Measurements from ENCODE around the gene ZNF469. TPM values are rescaled to one million over a fixed set of nuclear protein-coding genes. Genes with fewer than 3 reads are reported as not detected.

Gene ZNF469
- total and polyA plus RNA-seq, 8 donors: 0.14 to 2.0 (median 0.34) TPM

GRCh38 chr16:88429387-88430184, 46.8 kb downstream of the ZNF469 start:
- no peaks in the 10 kb centered on the region for H3K4me1 ChIP-seq
- ATAC-seq (peak in 1 of 4 donors; percentile 11), FAIRE-seq (no peak), DNase-seq (no peak)
- intact Hi-C loops (cut with DNase I): loop anchor here in 1 of 3 donors (10.0 kb wide), 1 partner anchor 235 kb away; no protein-coding TSS in a partner anchor
- peaks cover 0 to 7% (median 0%) of the 10 kb centered on the region in 4 donors for H3K27me3 ChIP-seq
- no peak for TF ChIP-seq CTCF (IDR thresholded peaks at IDR 0.05)
- 54 to 56% methylated on average over 32 to 48 of the region's 48 CpGs for WGBS, 2 donors
- no peak overlapping the region for H3K27ac ChIP-seq
- H3K9me3 ChIP-seq: no peaks in the 10 kb centered on the region
- no peaks in the 10 kb centered on the region for H3K36me3 ChIP-seq
- peak overlapping the region in 3 of 4 donors; percentile 7 to 46 (median 27) for H3K4me3 ChIP-seq

DNA sequence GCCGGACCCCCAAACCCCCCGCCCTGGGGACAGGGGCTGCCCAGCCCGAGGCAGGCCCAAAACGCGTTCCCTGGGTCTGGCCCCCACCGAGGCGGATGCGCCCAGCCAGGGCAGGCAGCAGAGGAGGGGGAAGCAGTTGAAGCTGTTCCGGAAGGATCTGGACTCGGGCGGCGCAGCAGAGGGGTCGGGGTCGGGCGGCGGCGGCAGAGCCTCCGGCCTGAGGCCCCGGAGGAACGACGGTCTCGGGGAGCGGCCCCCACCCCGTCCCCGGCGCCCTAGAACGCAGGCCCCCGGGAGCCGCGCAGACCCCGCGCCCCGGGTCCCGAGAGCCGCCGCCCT, 47.4 kb downstream of the ZNF469 start:
- Histone ChIP-seq H3K27ac (no peak overlapping the region), H3K36me3 (no peaks in the 10 kb centered on the region), H3K4me1 (no peaks in the 10 kb centered on the region), H3K27me3 (peaks cover 0 to 7% (median 0%) of the 10 kb centered on the region in 4 donors), H3K4me3 (peak overlapping the region; percentile 7 to 46 (median 26)), H3K9me3 (no peaks in the 10 kb centered on the region)
- intact Hi-C loops (cut with DNase I): loop anchor here in 1 of 3 donors (10.0 kb wide), 1 partner anchor 235 kb away; no protein-coding TSS in a partner anchor
- DNase-seq: no peak
- WGBS, 2 donors: 8 to 9% methylated on average over 32 to 36 of the region's 36 CpGs
- peak in 2 of 4 donors; percentile 9 to 11 for ATAC-seq
- TF ChIP-seq CTCF (IDR thresholded peaks at IDR 0.05): no peak
- no peak for FAIRE-seq

GRCh38 chr16:88430524-88431446, 48.0 kb downstream of the ZNF469 start:
- FAIRE-seq (no peak), DNase-seq (no peak), ATAC-seq (peak; percentile 26 to 47 (median 38))
- peak overlapping the region; percentile 7 to 46 (median 26) for H3K4me3 ChIP-seq
- no peak for TF ChIP-seq CTCF (IDR thresholded peaks at IDR 0.05)
- H3K4me1 ChIP-seq: no peaks in the 10 kb centered on the region
- H3K27me3 ChIP-seq: peaks cover 0 to 7% (median 0%) of the 10 kb centered on the region in 4 donors
- H3K9me3 ChIP-seq: no peaks in the 10 kb centered on the region
- no peaks in the 10 kb centered on the region for H3K36me3 ChIP-seq
- H3K27ac ChIP-seq: no peak overlapping the region
- intact Hi-C loops (cut with DNase I): loop anchor here in 1 of 3 donors (10.0 kb wide), 1 partner anchor 236 kb away; no protein-coding TSS in a partner anchor
- WGBS, 2 donors: 14% methylated on average over 70 to 80 of the region's 80 CpGs

GRCh38 chr16:88431651-88432050, 48.9 kb downstream of the ZNF469 start:
- Histone ChIP-seq H3K4me1 (no peaks in the 10 kb centered on the region), H3K9me3 (no peaks in the 10 kb centered on the region), H3K36me3 (no peaks in the 10 kb centered on the region), H3K4me3 (no peak overlapping the region), H3K27ac (no peak overlapping the region), H3K27me3 (peaks cover 0 to 7% (median 0%) of the 10 kb centered on the region in 4 donors)
- no peak for DNase-seq
- TF ChIP-seq CTCF (IDR thresholded peaks at IDR 0.05): no peak
- no peak for FAIRE-seq
- no peak for ATAC-seq
- intact Hi-C loops (cut with DNase I): loop anchor here in 1 of 3 donors (10.0 kb wide), 1 partner anchor 237 kb away; no protein-coding TSS in a partner anchor
- WGBS, 2 donors: 66 to 76% methylated on average over 22 of the region's 22 CpGs
